Gastroesophageal sphincter (tissue), 4 donors: ENCODE results near the gene C2orf78. TPM values are rescaled to one million over a fixed set of nuclear protein-coding genes. Genes with fewer than 3 reads are reported as not detected.

ENCODE experiments used
- ATAC-seq: fragments of 150-250 bp; one replicate; pipeline ENCODE4 v1.9.1; 2016; ENCODE audit warnings: mild to moderate bottlenecking, moderate library complexity
- H3K27ac ChIP-seq, 4 donors: fragments of 200-600 bp; sonication (generic) in 3 of 4; 1 replicate in 3 of 4; 2 replicates in 1 of 4; pipeline ENCODE4 v1.5.1; 2016 to 2019
- H3K27me3 ChIP-seq: fragments of 200-600 bp; sonication (generic); one replicate; pipeline ENCODE4 v1.5.1; 2019
- H3K36me3 ChIP-seq, 2 donors: fragments of 200-600 bp; sonication (generic); one replicate each; pipeline ENCODE4 v1.5.1; 2019; ENCODE audit warnings: control low read depth in 1 of 2
- H3K4me1 ChIP-seq, 3 donors: fragments of 200-600 bp; sonication (generic); 1 replicate in 2 of 3; 2 replicates in 1 of 3; pipeline ENCODE4 v1.5.1; 2016 to 2019; ENCODE audit warnings: control low read depth in 2 of 3
- H3K4me3 ChIP-seq, 2 donors: fragments of 200-600 bp; sonication (generic); one replicate each; pipeline ENCODE4 v1.5.1; 2019; ENCODE audit warnings: mild to moderate bottlenecking in 1 of 2, moderate library complexity in 1 of 2
- H3K9me3 ChIP-seq, 3 donors: fragments of 200-600 bp; sonication (generic); one replicate each; pipeline ENCODE4 v1.5.1; 2017 to 2019; ENCODE audit warnings: control low read depth in 2 of 3
- EP300 ChIP-seq: sonication (generic); formaldehyde crosslinking; IDR thresholded peaks from one replicate; pipeline ENCODE4 v1.6.1; 2017; ENCODE audit warnings: antibody characterized with exemption, mild to moderate bottlenecking
- POLR2A ChIP-seq, 2 donors: fragments of 450-650 bp; IDR thresholded peaks; one replicate each; pipeline ENCODE4 v1.6.1; 2017; ENCODE audit warnings: antibody characterized with exemption in 2 of 2, mild to moderate bottlenecking in 2 of 2, moderate library complexity in 1 of 2
- POLR2AphosphoS5 ChIP-seq: sonication (generic); formaldehyde crosslinking; IDR thresholded peaks from one replicate; pipeline ENCODE4 v1.6.1; 2017; ENCODE audit warnings: antibody characterized with exemption
- WGBS, 2 donors: methylation state at CpG; one replicate each; pipeline ENCODE4 v1.1.5; 2018; ENCODE audit warnings: low coverage in 1 of 2; 5-methylcytosine and 5-hydroxymethylcytosine counted together
- total RNA-seq, 4 donors: library from RNA; depleted of rRNA; stranded (reverse); fragments of >200 nt; gene quantifications; one replicate each; pipeline ENCODE4 v1.1.0, GENCODE V29; 2016
- TF ChIP-seq, protein P1 (sequence below), 4 experiments: fragments of 200-600 bp in 2 of 4; fragments of 450-650 bp in 2 of 4; sonication (generic) in 1 of 4; IDR thresholded peaks; one replicate each; pipeline ENCODE4 v1.5.1; 2017 to 2019; ENCODE audit warnings: antibody characterized with exemption in 4 of 4, mild to moderate bottlenecking in 2 of 4, moderate library complexity in 2 of 4

C2orf78 gene
- total RNA-seq, 4 donors from 2014 or later = not detected

- TF ChIP-seq POLR2A (IDR thresholded peaks at IDR 0.05) (no peak), EP300 (no peak)
- TF ChIP-seq, protein P1, sequence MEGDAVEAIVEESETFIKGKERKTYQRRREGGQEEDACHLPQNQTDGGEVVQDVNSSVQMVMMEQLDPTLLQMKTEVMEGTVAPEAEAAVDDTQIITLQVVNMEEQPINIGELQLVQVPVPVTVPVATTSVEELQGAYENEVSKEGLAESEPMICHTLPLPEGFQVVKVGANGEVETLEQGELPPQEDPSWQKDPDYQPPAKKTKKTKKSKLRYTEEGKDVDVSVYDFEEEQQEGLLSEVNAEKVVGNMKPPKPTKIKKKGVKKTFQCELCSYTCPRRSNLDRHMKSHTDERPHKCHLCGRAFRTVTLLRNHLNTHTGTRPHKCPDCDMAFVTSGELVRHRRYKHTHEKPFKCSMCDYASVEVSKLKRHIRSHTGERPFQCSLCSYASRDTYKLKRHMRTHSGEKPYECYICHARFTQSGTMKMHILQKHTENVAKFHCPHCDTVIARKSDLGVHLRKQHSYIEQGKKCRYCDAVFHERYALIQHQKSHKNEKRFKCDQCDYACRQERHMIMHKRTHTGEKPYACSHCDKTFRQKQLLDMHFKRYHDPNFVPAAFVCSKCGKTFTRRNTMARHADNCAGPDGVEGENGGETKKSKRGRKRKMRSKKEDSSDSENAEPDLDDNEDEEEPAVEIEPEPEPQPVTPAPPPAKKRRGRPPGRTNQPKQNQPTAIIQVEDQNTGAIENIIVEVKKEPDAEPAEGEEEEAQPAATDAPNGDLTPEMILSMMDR (IDR thresholded peaks at IDR 0.05) = no peak
These were observed 24.7 kb upstream of the C2orf78 start for GRCh38 chr2:73759285-73759764.

GRCh38 chr2:73759904-73760303, 24.1 kb upstream of the C2orf78 start:
- ATAC-seq = no peak
- TF ChIP-seq POLR2A (IDR thresholded peaks at IDR 0.05) = no peak
- no peak for TF ChIP-seq POLR2AphosphoS5
- no peak for TF ChIP-seq EP300
- TF ChIP-seq, protein P1 (IDR thresholded peaks at IDR 0.05) = no peak
- Histone ChIP-seq H3K36me3 (peaks cover 0 to 90% of the 10 kb centered on the region in 2 donors), H3K4me1 (peaks cover 0 to 19% (median 8%) of the 10 kb centered on the region in 3 donors), H3K27ac (peak overlapping the region in 2 of 4 donors; percentile 19 to 28), H3K4me3 (no peak overlapping the region), H3K27me3 (no peaks in the 10 kb centered on the region), H3K9me3 (no peaks in the 10 kb centered on the region)
- 72 to 100% methylated on average over 2 of the region's 2 CpGs for WGBS, 2 donors

More at GRCh38 chr2:73759285-73759764, 24.7 kb upstream of the C2orf78 start:
- peak overlapping the region in 2 of 4 donors; percentile 19 to 28 for H3K27ac ChIP-seq
- H3K4me1 ChIP-seq = peaks cover 0 to 19% (median 8%) of the 10 kb centered on the region in 3 donors
- 0 to 14% methylated on average over 2 to 3 of the region's 3 CpGs for WGBS, 2 donors
- H3K4me3 ChIP-seq = no peak overlapping the region
- ATAC-seq = no peak
- H3K36me3 ChIP-seq = peaks cover 0 to 90% of the 10 kb centered on the region in 2 donors
- no peaks in the 10 kb centered on the region for H3K9me3 ChIP-seq
- H3K27me3 ChIP-seq = no peaks in the 10 kb centered on the region

DNA sequence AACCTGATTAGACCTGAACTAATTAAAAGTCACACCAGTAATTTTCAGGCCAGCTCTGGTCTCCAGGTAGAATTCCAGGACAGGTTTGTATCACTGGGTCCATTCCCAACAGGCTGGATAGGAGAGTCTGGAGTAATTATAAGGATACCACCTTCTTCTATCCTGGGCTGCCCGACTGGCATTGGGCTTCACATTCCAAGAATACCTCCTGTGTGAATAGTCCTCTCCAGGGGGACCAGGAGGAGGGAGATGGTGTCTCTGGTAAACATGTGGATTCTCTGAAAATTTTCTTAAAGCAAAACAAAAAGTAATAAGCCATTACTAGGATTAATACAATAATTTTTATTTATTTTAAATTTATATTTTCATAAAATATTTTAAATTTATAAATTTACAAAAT, 21.4 kb upstream of the C2orf78 start:
- Histone ChIP-seq H3K36me3 (peaks cover 0 to 93% of the 10 kb centered on the region in 2 donors), H3K27me3 (no peaks in the 10 kb centered on the region), H3K4me3 (no peak overlapping the region), H3K4me1 (peaks cover 0 to 19% (median 8%) of the 10 kb centered on the region in 3 donors), H3K9me3 (no peaks in the 10 kb centered on the region), H3K27ac (no peak overlapping the region)
- no peak for TF ChIP-seq POLR2AphosphoS5
- ATAC-seq = no peak
- 33 to 67% methylated on average over 1 of the region's 1 CpG for WGBS, 2 donors

- WGBS, 2 donors = 78 to 100% methylated on average over 1 of the region's 1 CpG
- Histone ChIP-seq H3K27me3 (no peaks in the 10 kb centered on the region), H3K9me3 (no peaks in the 10 kb centered on the region), H3K36me3 (peaks cover 0 to 98% of the 10 kb centered on the region in 2 donors), H3K4me3 (no peak overlapping the region), H3K27ac (no peak overlapping the region), H3K4me1 (peaks cover 0 to 6% (median 0%) of the 10 kb centered on the region in 3 donors)
- TF ChIP-seq POLR2AphosphoS5 (no peak), POLR2A (IDR thresholded peaks at IDR 0.05) (no peak)
- ATAC-seq = no peak
These were observed 19.0 kb upstream of the C2orf78 start for GRCh38 chr2:73764945-73765344.

DNA sequence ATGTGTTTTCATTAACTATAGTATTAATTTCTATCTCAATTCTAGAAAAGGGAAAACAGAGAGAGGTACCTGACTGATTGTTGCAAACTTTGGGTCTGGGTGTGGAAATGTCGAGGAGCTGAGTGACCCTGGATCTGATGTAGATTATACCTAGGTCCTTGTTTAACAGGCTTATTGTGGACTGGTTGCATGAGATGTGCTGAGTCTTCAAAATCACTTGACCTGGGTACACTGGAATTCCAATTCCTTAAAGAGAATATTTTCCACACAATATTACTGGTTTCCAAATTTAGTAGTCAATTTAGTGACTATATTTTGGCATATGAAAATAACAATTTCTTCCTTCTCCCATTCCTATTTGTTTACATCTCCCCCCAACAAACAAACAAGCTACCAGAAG, 17.6 kb upstream of the C2orf78 start:
- WGBS, 2 donors = 100% methylated on average over 1 of the region's 1 CpG

GRCh38 chr2:73766994-73767393, 17.0 kb upstream of the C2orf78 start:
- 85 to 86% methylated on average over 4 of the region's 4 CpGs for WGBS, 2 donors
- H3K36me3 ChIP-seq = peaks cover 0 to 98% of the 10 kb centered on the region in 2 donors
- no peak overlapping the region for H3K27ac ChIP-seq
- H3K27me3 ChIP-seq = no peaks in the 10 kb centered on the region
- no peak overlapping the region for H3K4me3 ChIP-seq
- ATAC-seq = no peak
- H3K9me3 ChIP-seq = no peaks in the 10 kb centered on the region
- no peaks in the 10 kb centered on the region for H3K4me1 ChIP-seq
- no peak for TF ChIP-seq EP300

More for the DNA sequence above, 17.6 kb upstream of the C2orf78 start:
- H3K36me3 ChIP-seq = peaks cover 0 to 98% of the 10 kb centered on the region in 2 donors
- ATAC-seq = no peak
- H3K27me3 ChIP-seq = no peaks in the 10 kb centered on the region
- H3K9me3 ChIP-seq = no peaks in the 10 kb centered on the region
- no peaks in the 10 kb centered on the region for H3K4me1 ChIP-seq
- no peak for TF ChIP-seq POLR2AphosphoS5
- TF ChIP-seq EP300 = no peak
- TF ChIP-seq, protein P1 (IDR thresholded peaks at IDR 0.05) = no peak
- TF ChIP-seq POLR2A (IDR thresholded peaks at IDR 0.05) = no peak
- no peak overlapping the region for H3K4me3 ChIP-seq
- H3K27ac ChIP-seq = no peak overlapping the region
